Endothelial cell of umbilical vein (primary cell): ENCODE data around the gene ARL6IP6.

Source experiments
- CTCF ChIP-seq, 2 donors: IDR thresholded peaks; 1 replicate in 1 of 2; 2 replicates in 1 of 2; pipeline ENCODE4 v1.5.1; 2011; ENCODE audit warnings: low read length in 2 of 2, mild to moderate bottlenecking in 2 of 2, moderate library complexity in 2 of 2, control low read depth in 1 of 2, inconsistent platforms in 1 of 2, low read depth in 1 of 2; ENCODE audit not compliant: insufficient read depth in 1 of 2; ENCODE audit errors: extremely low read depth in 1 of 2
- EZH2 ChIP-seq: IDR thresholded peaks from 2 replicates; pipeline ENCODE4 v1.6.1; 2012; ENCODE audit warnings: borderline replicate concordance, low read depth, mild to moderate bottlenecking, moderate library complexity, low read length, inconsistent platforms; ENCODE audit not compliant: severe bottlenecking
- FOS ChIP-seq: IDR thresholded peaks from 2 replicates; pipeline ENCODE4 v1.6.1; 2011; ENCODE audit warnings: mild to moderate bottlenecking, low read length, moderate library complexity, borderline replicate concordance; ENCODE audit not compliant: insufficient read depth
- MYC ChIP-seq: IDR thresholded peaks from one replicate; pipeline ENCODE4 v1.6.1; 2011; ENCODE audit warnings: mild to moderate bottlenecking, low read depth, low read length
- POLR2A ChIP-seq: IDR thresholded peaks from 2 replicates; pipeline ENCODE4 v1.6.1; 2012; ENCODE audit warnings: low read depth, mild to moderate bottlenecking, control low read depth, low read length
- POLR2AphosphoS5 ChIP-seq: IDR thresholded peaks from 2 replicates; pipeline ENCODE4 v1.6.1; 2012; ENCODE audit warnings: low read depth, mild to moderate bottlenecking, control low read depth, low read length, moderate library complexity; ENCODE audit not compliant: insufficient read depth

GRCh38 chr2:152708742-152709141 is 9.7 kb upstream of the ARL6IP6 start:
- TF ChIP-seq CTCF (IDR thresholded peaks at IDR 0.05; ENCODE audit: extremely low read depth in 1 of 2, insufficient read depth in 1 of 2, low read depth in 1 of 2, low read length in 2 of 2) (no peak), POLR2A (no peak), EZH2 (no peak), MYC (no peak), FOS (no peak), POLR2AphosphoS5 (no peak)
